GM21381 (cell line): ENCODE results near the gene IFT80.
A peak's percentile ranks its signal among the peaks of the same experiment; 100 is the strongest.
"Not testable (repeated sequence)": the region's sequence is repeated elsewhere in the genome, so short reads cannot be mapped to it uniquely, and the experiment has no call there.

ENCODE experiments used
- ATAC-seq: cut with Tn5 transposase; IDR thresholded peaks from one replicate; pipeline ENCODE4 v1.9.1; 2021; ENCODE audit warnings: mild to moderate bottlenecking, moderate library complexity; ENCODE audit not compliant: unreplicated experiment

Gene IFT80

DNA sequence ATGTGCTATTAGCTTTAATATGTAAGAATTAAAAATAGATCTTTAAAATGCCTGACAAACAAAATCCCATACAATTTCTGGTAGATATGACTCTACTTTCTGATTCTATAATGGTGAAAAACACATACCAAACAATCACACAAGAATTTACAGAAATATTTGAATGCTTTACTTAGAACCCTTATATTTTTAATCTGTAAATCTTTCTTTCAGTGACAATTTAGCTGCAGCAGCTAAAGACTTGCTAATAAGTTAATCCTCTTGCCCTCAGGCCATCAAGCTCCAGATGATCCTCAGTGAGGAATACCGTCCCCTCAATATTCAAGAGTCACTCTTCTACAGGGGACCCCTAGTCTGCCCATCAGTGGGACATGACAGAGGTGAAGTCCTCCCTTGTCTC, 118.2 kb downstream of the IFT80 start:
- no peak for ATAC-seq

GRCh38 chr3:160279657-160280056, 119.4 kb downstream of the IFT80 start:
- ATAC-seq = no peak

DNA sequence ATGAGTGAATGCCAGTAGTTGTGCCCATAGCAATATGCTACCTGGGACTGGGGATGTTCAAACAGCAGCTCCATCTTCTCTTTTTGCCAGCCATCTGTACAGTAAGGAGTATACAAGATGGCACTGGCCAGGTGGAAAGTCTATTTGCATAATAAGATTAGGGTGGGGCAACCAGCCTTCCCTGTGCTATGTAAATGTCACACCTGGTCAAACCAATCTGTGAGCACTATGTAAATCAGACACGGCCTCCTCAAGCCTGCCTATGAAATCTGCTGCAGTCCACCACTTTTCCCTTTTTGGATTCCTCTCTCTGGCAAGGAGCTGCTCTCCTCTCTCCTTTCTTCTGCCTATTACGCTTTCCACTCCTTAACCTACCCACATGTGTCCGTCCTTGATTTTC, 120.8 kb downstream of the IFT80 start:
- ATAC-seq = no peak

- no peak for ATAC-seq
These were observed 133.9 kb downstream of the IFT80 start for GRCh38 chr3:160265088-160265487.

DNA sequence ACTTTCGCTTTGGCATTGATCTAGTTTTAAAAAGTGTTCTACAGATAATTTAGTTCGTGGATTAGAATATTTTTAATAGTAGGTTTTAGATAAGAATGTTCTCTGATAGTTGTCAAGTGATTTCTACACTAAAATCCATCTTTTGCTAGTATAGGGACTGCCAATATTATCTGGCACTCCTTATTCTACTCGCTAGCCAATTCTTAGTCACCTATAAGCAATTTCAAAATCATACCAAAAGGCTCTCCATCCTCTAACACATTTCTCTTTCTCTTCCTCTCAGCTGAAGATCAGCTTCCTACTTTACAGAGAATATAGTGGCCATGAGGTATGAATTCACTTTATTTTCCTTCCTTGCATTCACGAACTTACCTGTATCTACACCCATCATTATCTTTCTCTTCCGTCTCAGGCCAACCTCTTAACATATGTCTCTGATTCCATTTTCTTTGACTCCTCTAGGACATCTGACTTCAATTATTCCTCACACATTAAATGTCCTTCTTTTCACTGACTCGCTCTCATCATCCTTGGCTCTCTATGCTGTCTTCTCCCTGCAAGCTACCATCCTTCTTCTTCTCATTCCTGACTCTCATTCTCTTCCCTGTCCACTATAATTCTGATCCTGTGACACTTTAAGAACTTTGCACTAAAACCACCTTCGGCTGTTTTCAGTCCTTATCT, 138.3 kb downstream of the IFT80 start:
- ATAC-seq = no peak

- ATAC-seq = no peak
These were observed 139.4 kb downstream of the IFT80 start for GRCh38 chr3:160259589-160259988.

GRCh38 chr3:160257606-160258005, 141.4 kb downstream of the IFT80 start:
- no peak for ATAC-seq

GRCh38 chr3:160253298-160253697, 145.7 kb downstream of the IFT80 start:
- ATAC-seq = no peak

- ATAC-seq = no peak
These were observed 151.3 kb downstream of the IFT80 start for GRCh38 chr3:160247766-160248165.

DNA sequence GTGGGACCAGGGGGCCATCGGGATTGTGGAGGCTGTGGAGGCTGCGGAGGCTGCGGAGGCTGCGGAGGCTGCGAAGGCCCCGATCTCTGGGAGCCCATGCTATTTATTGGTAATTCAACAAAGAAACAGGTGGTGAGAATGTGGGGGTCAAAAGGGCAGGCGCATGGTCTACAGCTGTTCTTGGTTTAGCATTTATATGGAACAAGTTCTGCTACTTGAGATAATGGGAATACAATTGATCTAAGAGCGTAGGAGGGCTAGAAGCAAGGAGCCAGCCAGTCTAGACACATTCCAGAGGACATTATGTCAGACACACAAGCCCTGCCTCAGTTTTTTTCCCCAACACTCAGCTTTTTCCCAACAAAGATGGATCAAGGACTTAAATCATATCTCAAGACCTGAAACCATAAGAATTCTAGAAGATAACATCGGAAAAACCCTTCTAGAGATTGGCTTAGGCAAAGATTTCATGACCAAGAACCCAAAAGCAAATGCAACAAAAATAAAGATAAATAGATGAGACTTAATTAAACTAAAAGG, 153.7 kb downstream of the IFT80 start:
- ATAC-seq = no peak

DNA sequence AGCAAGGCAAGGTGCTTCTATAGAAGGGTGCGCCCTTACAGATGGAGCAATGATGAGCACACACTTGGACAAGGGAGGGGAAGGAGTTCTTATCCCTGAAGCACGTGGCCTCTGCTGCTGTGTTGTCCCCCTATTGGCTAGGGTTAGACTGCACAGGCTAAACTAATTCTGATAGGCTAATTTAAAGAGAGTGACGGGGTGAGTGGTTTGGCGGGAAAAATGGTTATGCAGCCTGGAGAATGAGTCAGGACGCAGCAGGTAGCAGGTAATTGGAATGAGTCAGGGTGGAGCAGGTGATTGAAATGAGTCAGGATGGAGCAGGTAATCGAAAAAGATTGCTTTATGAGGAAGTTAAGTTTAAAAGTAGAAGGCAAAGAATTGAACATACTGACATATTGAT, 158.3 kb downstream of the IFT80 start:
- ATAC-seq = not testable (repeated sequence)

GRCh38 chr3:160232014-160232413, 167.0 kb downstream of the IFT80 start:
- ATAC-seq = no peak

- no peak for ATAC-seq
These were observed 171.6 kb downstream of the IFT80 start for GRCh38 chr3:160227419-160227818.

GRCh38 chr3:160226026-160226907, 172.8 kb downstream of the IFT80 start:
- ATAC-seq = peak; percentile 20

GRCh38 chr3:160225176-160226025, 173.6 kb downstream of the IFT80 start, which contains the start of gene C3orf80:
TSS of gene C3orf80 (plus strand) at chr3:160225422. CDS start at chr3:160225636, 214 bp downstream.
- peak; percentile 82 for ATAC-seq

GRCh38 chr3:160224811-160225175, 174.2 kb downstream of the IFT80 start:
- ATAC-seq = no peak

GRCh38 chr3:160224256-160224655, 174.8 kb downstream of the IFT80 start:
- no peak for ATAC-seq

DNA sequence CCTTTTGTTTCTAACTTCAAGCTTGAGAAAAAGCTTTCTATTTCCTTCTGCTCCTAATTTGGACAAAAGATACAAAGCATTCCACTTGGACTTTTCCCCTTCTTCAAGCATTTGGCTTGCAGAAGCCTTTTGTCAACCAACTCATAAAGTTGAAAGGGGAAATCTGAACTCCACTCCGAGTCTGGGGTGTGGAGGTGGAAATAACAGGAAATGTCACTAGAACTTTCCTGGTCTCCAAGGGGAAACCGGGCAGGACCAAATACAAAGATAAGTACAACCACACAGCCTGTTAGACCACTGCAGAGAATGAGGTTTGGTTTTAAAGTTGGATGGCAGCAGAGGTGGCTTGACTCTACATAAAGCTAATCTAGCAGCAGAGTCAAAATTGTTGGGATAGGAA, 178.0 kb downstream of the IFT80 start:
- ATAC-seq = no peak

GRCh38 chr3:160220038-160220437, 179.0 kb downstream of the IFT80 start:
- no peak for ATAC-seq

- ATAC-seq = no peak
These were observed 180.9 kb downstream of the IFT80 start for GRCh38 chr3:160218136-160218535.

GRCh38 chr3:160217675-160218074, 181.3 kb downstream of the IFT80 start:
- ATAC-seq = no peak
